Stimulated activated CD4-positive, alpha-beta T cell treated with anti-CD3 and anti-CD28 coated beads, Interleukin-12 subunit alpha, Interleukin-12 subunit beta, amount 100 ng/mL, for 48 hours (primary cell): ENCODE measurements around the gene ARHGAP6.
"Not testable (repeated sequence)": the region's sequence is repeated elsewhere in the genome, so short reads cannot be mapped to it uniquely, and the experiment has no call there.

ENCODE experiments used
- DNase-seq, 3 donors: peaks; one replicate each; pipeline ENCODE4 v3.0.0-alpha.2; 2020; ENCODE audit warnings: low read depth in 2 of 3, low spot score in 1 of 3

Gene ARHGAP6

GRCh38 chrX:11647138-11647537 lies 18.6 kb downstream of the ARHGAP6 start:
- DNase-seq: no peak

GRCh38 chrX:11641349-11642065 lies 24.2 kb downstream of the ARHGAP6 start:
- DNase-seq: no peak

- no peak for DNase-seq
Observed at GRCh38 chrX:11640089-11640488, 25.6 kb downstream of the ARHGAP6 start.

- DNase-seq: no peak
Observed at GRCh38 chrX:11632732-11633131, 33.0 kb downstream of the ARHGAP6 start.

DNA sequence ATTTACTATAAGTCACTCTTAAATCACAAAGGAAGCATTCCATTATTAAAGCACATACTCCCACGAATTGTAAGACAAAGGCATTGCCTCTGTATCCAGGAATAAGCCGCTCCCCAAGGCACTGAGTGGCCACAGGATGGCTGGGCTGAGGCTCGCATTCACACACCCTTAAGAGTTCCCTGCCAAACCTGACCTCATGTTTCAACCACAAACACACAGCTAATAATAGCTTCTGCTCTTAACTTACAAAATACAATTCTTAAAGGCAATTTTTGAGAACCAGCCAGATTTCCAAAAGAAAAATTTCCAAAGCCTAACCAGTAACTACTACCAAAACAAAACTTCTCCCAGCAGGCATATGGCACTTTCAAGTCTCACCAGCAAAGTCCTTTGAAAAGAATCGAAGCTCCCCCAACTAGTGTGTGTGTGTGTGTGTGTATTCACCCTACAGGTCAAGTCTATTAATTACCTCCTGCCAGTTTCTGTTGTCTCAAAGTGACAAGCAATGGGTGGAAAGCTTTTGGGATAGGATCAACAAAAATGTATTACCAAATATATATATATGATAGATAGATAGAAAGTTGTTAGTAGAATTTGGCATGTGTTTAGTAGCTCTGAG lies 36.0 kb downstream of the ARHGAP6 start:
- DNase-seq: no peak

DNA sequence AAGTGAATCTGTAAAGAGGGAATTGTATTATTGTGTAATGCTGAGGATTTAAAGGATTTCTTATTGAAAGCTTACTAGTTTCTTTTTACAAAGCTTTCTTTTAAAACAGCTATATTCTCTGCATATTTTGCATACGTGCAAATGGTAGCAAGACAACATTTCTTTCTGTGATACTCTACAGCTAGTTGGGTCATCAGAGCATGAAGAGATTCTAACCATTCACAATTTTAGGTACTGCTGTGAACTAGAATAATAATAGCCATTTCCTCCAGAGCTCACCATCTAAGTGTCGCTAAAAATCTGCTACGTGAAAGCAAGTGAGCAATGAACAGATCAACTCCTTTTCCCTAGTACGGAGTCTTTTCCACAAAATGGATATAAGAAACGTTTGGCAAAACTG lies 37.3 kb downstream of the ARHGAP6 start:
- DNase-seq: no peak

DNA sequence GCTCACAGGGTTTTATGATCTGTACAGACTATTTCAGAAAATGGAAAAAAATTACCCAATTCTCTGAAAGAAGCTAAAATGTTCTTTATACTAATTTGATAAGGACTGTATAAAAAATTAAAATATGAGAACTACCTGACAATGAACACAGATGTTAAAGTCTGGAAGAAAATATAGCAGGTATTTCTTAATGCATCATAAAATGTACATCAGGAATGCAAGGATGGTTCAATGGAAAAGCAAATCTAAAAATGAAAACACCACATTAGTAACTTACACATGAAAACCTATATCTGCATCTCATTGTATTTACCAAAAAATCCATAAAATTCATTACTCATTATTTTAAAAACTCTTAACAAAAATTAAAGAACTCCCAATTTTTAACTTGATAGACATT lies 39.4 kb downstream of the ARHGAP6 start:
- no peak for DNase-seq

GRCh38 chrX:11619441-11619840 lies 46.3 kb downstream of the ARHGAP6 start:
- DNase-seq: no peak

- DNase-seq: not testable (repeated sequence)
Observed at GRCh38 chrX:11614253-11614652, 51.5 kb downstream of the ARHGAP6 start.

DNA sequence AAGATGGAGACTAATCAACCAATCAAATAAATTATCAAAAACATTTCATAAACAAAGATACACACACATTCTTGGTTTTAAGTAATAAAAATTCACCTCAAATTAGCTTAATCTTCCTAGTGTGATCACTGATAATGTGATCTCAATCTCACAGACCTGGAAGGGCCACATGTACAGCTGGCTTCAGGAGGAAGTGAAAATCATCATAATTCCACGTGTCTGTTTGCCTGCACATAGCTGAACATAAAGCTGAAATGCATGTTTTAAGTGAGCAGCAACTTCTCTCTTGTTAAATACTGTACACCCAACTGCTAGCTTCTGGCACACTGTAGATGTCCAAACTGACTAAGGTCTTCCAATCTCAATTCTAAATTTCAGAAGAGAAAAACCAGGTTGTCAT lies 53.8 kb downstream of the ARHGAP6 start:
- no peak for DNase-seq

- no peak for DNase-seq
Observed at GRCh38 chrX:11611161-11611560, 54.6 kb downstream of the ARHGAP6 start.

- DNase-seq: no peak
Observed at GRCh38 chrX:11609109-11609508, 56.6 kb downstream of the ARHGAP6 start.

GRCh38 chrX:11606408-11606807 lies 59.3 kb downstream of the ARHGAP6 start:
- no peak for DNase-seq

DNA sequence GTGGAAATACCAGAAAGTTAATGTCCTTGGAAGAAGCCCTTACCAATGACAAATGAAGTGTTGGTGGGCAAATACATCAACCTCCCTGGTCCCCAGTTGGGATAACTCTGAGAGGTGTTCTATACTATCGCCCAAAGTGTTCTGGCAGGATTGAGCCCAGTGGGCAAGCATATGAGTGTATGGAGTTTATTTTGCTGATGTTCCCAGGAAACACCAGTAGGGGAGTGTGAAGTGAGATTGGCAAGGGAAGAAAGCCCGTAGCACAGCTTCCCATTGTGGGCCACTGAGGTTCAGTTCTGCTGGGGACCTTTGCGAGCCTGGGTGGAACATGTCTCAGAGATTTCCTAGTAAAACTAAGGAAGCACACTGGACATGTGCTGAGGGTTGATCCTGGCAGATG lies 65.1 kb downstream of the ARHGAP6 start:
- no peak for DNase-seq

- no peak for DNase-seq
Observed at GRCh38 chrX:11597479-11597878, 68.2 kb downstream of the ARHGAP6 start.

DNA sequence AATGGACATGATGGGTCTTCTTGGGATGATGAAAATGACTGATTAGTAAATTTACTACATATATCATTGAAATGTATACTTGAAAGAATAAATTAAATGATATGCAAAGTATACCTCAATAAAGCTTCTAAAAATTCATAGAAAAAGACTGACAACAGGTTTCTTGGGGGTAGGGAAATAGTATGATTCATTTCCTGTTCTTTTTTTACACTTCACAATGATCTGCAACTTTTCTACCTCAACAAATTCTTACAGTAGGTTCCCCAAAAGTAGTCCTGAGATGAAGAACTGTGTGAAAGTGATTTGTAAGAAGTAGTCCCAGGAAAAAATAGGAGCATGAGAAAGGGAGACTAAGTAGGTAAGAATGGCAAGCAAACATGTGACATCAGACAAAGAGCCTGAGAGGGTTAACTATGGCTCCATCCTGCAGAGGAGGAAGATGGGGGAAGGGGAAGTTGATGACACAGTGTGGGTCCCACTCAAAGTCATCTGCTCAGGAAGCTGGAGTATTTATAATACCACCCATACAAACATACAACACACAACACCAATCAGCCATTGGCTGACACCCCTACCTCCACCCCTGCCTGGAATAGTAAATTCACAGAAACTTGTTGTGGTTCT lies 73.9 kb downstream of the ARHGAP6 start:
- no peak for DNase-seq

- no peak for DNase-seq
Observed at GRCh38 chrX:11589641-11590040, 76.1 kb downstream of the ARHGAP6 start.

DNA sequence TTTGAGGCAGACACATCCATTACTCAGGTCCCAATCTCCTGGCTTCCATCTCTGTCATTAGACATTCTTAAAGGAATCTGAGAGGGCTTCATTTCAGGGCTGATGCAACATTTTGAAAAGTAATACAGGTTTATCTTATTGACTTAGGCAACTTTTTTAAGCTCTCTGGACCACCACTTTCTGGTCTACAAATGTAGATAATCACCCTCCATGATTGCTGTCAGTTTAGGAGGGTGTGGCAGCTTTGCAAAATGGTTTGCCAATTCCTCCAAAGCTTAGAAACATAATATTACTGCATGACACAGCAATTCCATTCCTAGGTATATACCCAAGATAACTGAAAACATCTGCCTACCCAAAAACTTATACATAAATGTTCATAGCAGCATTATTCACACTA lies 77.6 kb downstream of the ARHGAP6 start:
- DNase-seq: no peak

DNA sequence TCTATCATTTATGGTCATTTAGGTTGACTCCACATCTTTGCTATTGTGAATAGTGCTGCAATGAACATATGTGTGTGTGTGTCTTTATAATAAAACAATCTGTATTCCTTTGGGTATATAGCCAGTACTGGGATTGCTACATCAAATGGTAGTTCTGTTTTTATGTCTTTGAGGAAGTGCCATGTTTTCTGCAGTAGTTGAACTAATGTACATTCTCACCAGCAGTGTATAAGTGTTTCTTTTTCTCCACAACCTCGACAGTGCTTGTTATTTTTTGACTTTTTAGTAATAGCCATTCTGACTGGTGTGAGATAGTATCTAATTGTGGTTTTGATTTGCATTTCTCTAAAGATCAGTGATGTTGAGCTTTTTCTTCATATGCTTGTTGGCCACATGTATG lies 80.5 kb downstream of the ARHGAP6 start:
- DNase-seq: no peak

- DNase-seq: no peak
Observed at GRCh38 chrX:11580789-11581188, 84.9 kb downstream of the ARHGAP6 start.

- no peak for DNase-seq
Observed at GRCh38 chrX:11579636-11580600, 85.8 kb downstream of the ARHGAP6 start.
